ENCODE measurements around the gene SRGAP2.
"Not testable (repeated sequence)": the region's sequence is repeated elsewhere in the genome, so short reads cannot be mapped to it uniquely, and the experiment has no call there.

The SRGAP2 gene

GRCh38 chr1:206203364-206204158 is at the start of gene SRGAP2:
Gene SRGAP2, plus strand, starts transcription at chr1:206203541. Its CDS starts 2,430 bp downstream, at chr1:206205971.
- H3K27me3 ChIP-seq; intact Hi-C loops (cut with DNase I; ENCODE audit: low total_unique reads); H3K9me3 ChIP-seq; H3K4me1 ChIP-seq; H3K36me3 ChIP-seq: not testable (repeated sequence)
- Histone ChIP-seq H3K27ac (peak within 1 kb of the TSS; percentile 74 to 78), H3K4me3 (peak within 1 kb of the TSS; percentile 52 to 63)
- DNase-seq, result peak; percentile 63 to 86

GRCh38 chr1:206167350-206168029 is 35.9 kb upstream of the SRGAP2 start:
- DNase-seq; intact Hi-C loops (cut with DNase I; ENCODE audit: low total_unique reads); H3K4me3 ChIP-seq: not testable (repeated sequence)

GRCh38 chr1:206169794-206170193 is 33.5 kb upstream of the SRGAP2 start:
- H3K9me3 ChIP-seq; H3K36me3 ChIP-seq; DNase-seq; H3K4me3 ChIP-seq; intact Hi-C loops (cut with DNase I; ENCODE audit: low total_unique reads); H3K27me3 ChIP-seq; H3K4me1 ChIP-seq; H3K27ac ChIP-seq: not testable (repeated sequence)

More at GRCh38 chr1:206167350-206168029, 35.9 kb upstream of the SRGAP2 start:
- H3K36me3 ChIP-seq, H3K27ac ChIP-seq, H3K27me3 ChIP-seq, H3K9me3 ChIP-seq, H3K4me1 ChIP-seq: not testable (repeated sequence)

GRCh38 chr1:206173110-206173719 is 30.1 kb upstream of the SRGAP2 start:
- DNase-seq; H3K4me3 ChIP-seq; H3K9me3 ChIP-seq; H3K27ac ChIP-seq; H3K36me3 ChIP-seq; H3K4me1 ChIP-seq; intact Hi-C loops (cut with DNase I; ENCODE audit: low total_unique reads); H3K27me3 ChIP-seq: not testable (repeated sequence)

- intact Hi-C loops (cut with DNase I; ENCODE audit: low total_unique reads); H3K9me3 ChIP-seq; H3K4me1 ChIP-seq; H3K4me3 ChIP-seq; H3K27ac ChIP-seq; H3K36me3 ChIP-seq; H3K27me3 ChIP-seq: not testable (repeated sequence)
- DNase-seq, result peak in 1 of 2 donors; percentile 22
Observed at GRCh38 chr1:206174182-206174868, 29.0 kb upstream of the SRGAP2 start.

- H3K27ac ChIP-seq; H3K27me3 ChIP-seq; H3K9me3 ChIP-seq; H3K4me1 ChIP-seq; intact Hi-C loops (cut with DNase I; ENCODE audit: low total_unique reads); DNase-seq; H3K4me3 ChIP-seq; H3K36me3 ChIP-seq: not testable (repeated sequence)
Observed at GRCh38 chr1:206175459-206176113, 27.8 kb upstream of the SRGAP2 start.

GRCh38 chr1:206176114-206176502 is 27.2 kb upstream of the SRGAP2 start:
- H3K4me3 ChIP-seq; H3K27ac ChIP-seq; H3K4me1 ChIP-seq; H3K9me3 ChIP-seq; intact Hi-C loops (cut with DNase I; ENCODE audit: low total_unique reads); H3K36me3 ChIP-seq; H3K27me3 ChIP-seq: not testable (repeated sequence)
- peak in 1 of 2 donors; percentile 28 for DNase-seq

GRCh38 chr1:206178061-206178989 is 25.0 kb upstream of the SRGAP2 start:
- H3K4me1 ChIP-seq; H3K4me3 ChIP-seq; H3K27ac ChIP-seq; intact Hi-C loops (cut with DNase I; ENCODE audit: low total_unique reads); H3K9me3 ChIP-seq; H3K27me3 ChIP-seq; H3K36me3 ChIP-seq; DNase-seq: not testable (repeated sequence)

GRCh38 chr1:206179666-206180065 is 23.7 kb upstream of the SRGAP2 start:
- H3K9me3 ChIP-seq; DNase-seq; H3K4me3 ChIP-seq; intact Hi-C loops (cut with DNase I; ENCODE audit: low total_unique reads); H3K27me3 ChIP-seq; H3K36me3 ChIP-seq; H3K27ac ChIP-seq; H3K4me1 ChIP-seq: not testable (repeated sequence)

GRCh38 chr1:206182368-206183317 is 20.7 kb upstream of the SRGAP2 start:
- H3K4me1 ChIP-seq; H3K27ac ChIP-seq; H3K9me3 ChIP-seq; intact Hi-C loops (cut with DNase I; ENCODE audit: low total_unique reads); H3K36me3 ChIP-seq; H3K4me3 ChIP-seq; H3K27me3 ChIP-seq; DNase-seq: not testable (repeated sequence)

- intact Hi-C loops (cut with DNase I; ENCODE audit: low total_unique reads); H3K27ac ChIP-seq; H3K4me3 ChIP-seq; H3K27me3 ChIP-seq; H3K36me3 ChIP-seq; DNase-seq; H3K9me3 ChIP-seq; H3K4me1 ChIP-seq: not testable (repeated sequence)
Observed at GRCh38 chr1:206183788-206184187, 19.6 kb upstream of the SRGAP2 start.

- H3K36me3 ChIP-seq; intact Hi-C loops (cut with DNase I; ENCODE audit: low total_unique reads); H3K4me1 ChIP-seq; H3K27me3 ChIP-seq; H3K4me3 ChIP-seq; H3K27ac ChIP-seq; DNase-seq; H3K9me3 ChIP-seq: not testable (repeated sequence)
Observed at GRCh38 chr1:206185778-206186177, 17.6 kb upstream of the SRGAP2 start.
